HG03060 (cell line): ENCODE measurements around the gene CSTF2.
"Not testable (repeated sequence)": the region's sequence is repeated elsewhere in the genome, so short reads cannot be mapped to it uniquely, and the experiment has no call there.

Source experiments
- ATAC-seq: cut with Tn5 transposase; IDR thresholded peaks from one replicate; pipeline ENCODE4 v1.9.1; 2021; ENCODE audit warnings: low read depth, moderate number of reproducible peaks; ENCODE audit not compliant: unreplicated experiment

Gene CSTF2, protein sequence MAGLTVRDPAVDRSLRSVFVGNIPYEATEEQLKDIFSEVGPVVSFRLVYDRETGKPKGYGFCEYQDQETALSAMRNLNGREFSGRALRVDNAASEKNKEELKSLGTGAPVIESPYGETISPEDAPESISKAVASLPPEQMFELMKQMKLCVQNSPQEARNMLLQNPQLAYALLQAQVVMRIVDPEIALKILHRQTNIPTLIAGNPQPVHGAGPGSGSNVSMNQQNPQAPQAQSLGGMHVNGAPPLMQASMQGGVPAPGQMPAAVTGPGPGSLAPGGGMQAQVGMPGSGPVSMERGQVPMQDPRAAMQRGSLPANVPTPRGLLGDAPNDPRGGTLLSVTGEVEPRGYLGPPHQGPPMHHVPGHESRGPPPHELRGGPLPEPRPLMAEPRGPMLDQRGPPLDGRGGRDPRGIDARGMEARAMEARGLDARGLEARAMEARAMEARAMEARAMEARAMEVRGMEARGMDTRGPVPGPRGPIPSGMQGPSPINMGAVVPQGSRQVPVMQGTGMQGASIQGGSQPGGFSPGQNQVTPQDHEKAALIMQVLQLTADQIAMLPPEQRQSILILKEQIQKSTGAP

DNA sequence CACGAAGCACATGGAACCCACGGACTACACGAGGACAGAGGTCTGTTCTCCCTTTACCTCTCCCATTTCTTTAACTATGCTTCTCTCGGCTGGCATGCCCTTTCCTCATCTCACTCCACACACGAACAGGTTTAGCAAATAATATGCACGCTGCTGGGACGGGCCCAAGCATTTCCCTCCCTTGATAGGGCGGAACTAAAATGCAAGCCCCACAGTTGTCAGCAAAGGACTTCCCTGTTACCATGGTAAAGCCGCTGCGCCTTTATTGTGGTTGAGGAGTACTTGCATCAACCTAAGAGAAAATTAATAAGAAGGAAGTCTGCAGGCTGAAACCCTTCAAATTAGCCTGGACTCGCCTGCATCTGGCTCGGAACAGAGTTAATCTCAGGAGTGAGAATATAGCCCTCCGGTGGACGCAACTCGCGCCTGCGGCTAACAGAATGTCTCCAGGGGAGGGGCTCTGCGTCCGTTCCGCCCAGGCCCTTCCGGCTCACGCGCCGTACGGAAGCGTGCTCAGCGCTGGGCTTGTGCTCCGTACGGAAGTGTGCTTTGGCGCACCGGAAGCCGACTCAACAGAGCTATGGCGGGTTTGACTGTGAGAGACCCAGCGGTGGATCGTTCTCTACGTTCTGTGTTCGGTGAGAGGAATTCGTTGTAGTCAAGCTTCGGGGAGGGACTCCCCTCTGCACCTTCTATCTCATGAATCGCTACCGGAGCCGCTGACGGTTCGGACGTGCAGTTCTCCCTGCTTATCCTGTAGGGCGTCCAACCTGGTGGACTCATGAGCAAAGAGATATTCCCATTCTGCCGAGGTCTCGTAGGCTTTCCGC is at the start of gene CSTF2:
Gene CSTF2 (plus strand): TSS at position 555 of the 830 bp plus-strand sequence. CDS start 26 bp downstream, at position 581.
- peak; percentile 96 for ATAC-seq

DNA sequence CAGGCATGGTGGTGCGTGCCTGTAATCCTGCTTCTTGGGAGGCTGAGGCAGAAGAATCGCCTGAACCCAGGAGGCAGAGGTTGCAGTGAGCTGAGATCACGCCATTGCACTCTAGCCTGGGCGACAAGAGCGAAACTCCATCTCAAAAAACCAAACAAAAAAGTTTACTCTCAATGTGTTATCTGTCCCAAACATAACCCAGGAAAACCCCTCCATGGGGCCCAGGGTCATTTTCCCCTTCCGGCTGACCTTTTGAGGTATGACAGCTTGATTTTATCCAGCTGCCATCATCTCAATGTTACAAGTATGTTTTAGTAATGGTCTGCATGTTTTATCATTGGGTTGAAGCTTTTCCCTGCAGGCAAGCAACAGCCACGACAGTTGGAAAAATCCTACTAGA is 23.8 kb upstream of the CSTF2 start:
- not testable (repeated sequence) for ATAC-seq

DNA sequence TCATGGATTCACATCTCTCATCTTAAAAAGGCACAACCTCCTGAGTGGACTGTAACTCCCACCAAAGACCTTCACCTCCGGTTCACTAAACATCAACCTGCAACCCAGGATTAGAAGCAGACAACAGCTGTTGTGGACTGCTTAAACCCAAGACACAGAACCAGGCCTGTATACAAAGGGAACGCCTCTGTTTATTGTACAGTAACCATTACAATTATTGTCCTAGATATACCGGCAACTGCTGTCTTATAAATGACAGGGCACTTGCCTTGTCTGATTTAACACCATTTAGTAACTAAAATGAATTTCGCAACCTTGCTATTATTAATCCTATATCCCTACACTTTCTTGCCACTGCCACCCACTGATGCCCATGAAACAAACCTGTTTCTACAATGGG is 22.8 kb upstream of the CSTF2 start:
- no peak for ATAC-seq

DNA sequence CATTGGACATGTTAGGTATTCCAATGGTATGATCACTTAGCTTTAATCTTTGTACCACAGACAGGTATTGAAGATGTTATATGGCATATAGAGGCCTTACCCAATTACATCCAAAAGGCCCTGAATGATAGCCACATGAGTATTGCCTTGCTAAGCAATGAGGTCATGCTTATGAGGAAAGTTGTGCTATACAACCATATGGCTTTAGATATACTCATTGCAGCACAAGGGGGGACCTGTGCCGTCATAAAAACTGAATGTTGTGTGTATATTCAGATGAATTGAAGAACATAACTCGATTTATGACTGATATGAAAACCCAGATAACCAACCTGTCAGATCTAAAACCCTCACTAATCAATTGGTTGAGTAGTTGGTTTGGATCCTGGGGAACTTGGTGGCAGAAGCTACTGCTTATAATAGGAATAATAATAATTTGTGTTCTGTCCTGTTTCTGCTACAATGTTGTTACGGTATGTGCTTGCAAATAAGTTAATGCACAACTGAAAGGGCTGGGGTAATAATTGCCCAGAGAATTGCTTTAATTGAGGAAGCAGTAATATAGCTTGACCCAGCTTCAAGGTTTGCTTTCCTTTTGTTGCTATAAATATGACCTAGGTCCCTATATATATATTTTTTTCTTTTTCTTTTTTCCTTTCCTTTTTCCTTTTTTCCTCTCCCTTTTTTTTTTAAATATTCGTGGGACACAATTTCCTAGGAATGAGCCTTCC is 21.5 kb upstream of the CSTF2 start:
- ATAC-seq, result no peak

DNA sequence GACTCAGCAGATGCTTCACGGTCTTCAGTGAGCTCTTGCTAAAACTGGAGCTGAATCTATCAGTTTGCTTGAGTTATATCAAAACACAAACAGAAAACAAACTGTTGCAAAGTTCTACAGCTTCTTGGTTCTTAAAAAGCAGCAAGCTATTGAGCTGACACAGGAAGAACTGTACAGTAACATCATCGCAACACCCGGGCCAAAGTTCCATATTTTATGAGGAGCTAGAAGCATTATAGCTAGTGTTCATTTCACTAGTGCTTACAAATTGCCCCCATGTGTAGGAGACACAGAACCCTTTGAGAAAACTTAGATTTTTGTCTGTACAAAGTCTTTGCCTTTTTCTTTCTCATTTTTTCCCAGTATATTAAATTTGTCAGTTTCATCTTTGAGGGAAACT is 17.3 kb upstream of the CSTF2 start:
- no peak for ATAC-seq

DNA sequence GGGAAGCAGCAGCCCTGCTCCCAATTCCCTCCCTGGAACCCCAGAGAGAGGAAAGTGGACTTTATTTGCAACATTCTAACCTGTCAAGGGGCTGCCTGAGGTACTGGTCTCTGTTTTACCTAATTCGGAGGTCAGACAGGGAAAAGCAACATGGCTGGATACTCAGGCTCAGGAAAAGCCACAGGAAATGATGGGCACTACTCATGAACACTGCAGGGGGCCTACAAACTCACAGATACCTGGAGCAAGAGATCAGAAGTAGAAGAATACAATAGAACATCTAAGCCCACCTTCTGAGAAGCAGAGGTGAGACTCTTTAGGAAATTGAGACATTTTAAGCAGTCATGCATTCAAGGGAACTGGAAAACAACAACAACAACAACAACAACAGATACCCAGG is 15.4 kb upstream of the CSTF2 start:
- ATAC-seq, result no peak

DNA sequence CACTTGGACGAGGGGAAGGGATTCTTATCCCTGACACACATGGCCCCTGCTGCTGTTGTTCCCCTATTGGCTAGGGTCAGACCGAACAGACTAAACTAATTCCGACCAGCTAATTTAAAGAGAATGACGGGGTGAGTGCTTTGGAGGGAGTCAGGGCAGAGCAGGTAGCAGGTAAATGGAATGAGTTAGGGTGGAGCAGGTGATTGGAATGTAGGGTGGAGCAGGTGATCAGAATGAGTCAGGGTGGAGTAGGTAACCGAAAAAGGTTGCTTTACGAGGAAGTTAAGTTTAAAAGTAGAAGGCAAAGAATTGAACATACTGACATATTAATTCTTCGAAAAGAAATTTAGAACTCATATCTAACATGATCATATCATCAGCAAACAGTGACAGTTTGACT is 11.9 kb upstream of the CSTF2 start:
- not testable (repeated sequence) for ATAC-seq

DNA sequence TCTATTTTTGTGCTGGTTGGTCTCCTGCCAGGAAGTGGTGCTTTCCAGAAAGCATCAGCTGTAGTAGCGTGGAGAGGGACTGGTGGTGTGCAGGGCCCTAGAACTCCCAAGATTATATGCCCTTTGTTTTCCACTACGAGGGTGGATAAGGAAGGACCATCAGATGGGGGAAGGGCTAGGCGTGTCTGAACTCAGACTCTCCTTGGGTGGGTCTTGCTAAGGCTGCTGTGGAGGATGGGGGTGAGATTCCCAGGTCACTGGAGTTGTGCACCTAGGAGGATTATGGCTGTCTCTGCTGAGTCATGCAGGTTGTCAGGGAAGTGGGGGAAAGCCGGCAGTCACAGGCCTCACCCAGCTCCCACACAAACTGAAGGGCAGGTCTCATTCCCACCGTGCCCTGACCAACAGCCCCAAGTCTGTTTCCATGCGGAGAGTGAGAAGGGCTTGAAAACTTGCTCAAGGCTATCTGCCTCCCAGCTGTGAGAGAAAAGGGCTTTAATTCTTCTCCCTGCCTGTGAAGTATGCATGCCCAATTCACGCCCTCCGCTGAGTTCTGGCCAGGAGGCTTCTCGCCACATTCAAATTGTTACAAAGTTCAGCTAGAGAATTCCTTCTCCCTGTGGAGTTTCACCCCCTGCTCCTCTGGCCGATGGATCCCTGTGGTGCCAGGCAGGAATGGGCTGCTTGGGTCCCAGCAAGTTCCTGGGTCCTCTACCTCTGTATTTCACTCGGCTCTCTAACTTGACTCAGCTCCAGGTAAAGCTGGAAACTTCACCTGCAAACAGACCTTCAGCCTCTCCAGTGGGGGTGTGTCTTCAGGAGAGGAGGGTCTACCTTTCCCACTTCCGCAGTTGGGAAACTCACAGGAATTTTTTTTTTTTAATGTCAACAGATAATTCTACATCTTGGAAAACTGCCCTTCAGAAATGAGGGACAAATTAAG is 7.7 kb upstream of the CSTF2 start:
- ATAC-seq, result no peak

DNA sequence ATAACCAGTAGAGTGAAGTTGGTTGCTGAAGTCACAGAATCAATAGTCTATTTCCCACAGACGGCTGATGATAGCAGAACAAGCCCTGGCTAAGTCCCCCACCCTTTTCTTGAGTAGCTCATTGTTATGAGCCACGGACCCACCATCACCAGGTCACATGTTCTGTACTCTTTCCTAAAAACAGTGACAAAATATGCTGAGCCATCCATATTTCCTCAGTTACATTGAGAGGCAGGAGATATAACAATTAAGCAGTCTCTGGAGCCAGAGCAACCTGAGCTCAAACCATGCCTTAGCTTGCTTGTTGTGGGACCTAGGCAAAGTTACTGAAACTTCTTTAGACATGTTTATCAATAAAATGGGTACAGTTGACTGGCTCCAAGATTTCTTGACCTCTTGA is 2.9 kb upstream of the CSTF2 start:
- ATAC-seq, result no peak

DNA sequence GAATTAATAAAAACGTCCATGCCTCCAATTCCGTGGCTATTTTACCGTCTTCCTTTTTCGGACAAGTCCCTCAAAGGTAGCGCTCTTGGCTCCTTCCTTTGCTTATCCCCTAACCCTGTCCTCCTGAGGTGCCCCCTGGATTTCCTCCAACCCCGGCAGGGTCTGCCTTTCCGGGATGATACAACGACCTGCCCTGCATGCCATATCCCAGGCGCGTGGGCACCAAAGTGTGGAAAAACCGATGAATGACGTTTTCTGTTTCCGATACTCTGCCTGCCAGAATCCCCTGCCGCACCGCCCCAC is 706 bp upstream of the CSTF2 start:
- ATAC-seq, result no peak

DNA sequence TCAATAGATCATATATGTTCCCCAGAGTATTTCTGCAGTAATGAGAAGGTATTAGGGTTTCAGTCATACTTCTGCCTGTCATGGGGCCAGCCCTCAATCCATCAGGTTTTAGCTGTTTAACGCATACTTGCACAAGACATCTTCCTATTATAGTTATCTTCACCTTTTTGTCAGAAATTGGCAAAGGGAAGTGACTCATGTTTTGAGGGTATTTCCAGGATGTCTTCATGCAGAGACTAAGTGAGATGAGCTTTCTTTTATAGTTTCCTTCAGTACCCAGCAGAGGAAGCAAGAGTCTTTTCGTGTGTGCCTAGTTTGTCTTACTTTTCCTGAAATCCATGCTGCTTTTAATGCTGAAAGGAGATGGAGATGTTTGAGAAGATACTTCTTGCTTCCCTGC is 9.5 kb downstream of the CSTF2 start:
- ATAC-seq, result peak; percentile 74

DNA sequence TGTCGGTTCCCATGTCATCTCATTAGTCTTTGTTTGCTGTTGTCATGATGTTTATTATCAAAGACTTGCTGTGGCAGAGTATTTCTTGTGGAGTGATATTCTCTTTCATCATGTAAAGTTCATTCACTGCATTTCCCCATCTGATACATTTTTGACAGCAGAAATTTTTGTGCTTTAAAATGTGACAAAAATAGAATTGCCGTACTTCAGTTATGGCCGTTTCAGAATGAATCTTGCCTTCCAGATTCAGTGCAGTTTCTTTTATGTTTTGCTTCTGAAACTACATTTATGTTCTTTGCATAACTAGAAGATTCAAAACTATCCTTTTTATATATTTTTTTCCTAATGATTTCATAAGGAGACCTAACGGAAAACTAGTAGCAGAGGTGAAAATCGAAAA is 10.0 kb downstream of the CSTF2 start:
- ATAC-seq, result no peak

DNA sequence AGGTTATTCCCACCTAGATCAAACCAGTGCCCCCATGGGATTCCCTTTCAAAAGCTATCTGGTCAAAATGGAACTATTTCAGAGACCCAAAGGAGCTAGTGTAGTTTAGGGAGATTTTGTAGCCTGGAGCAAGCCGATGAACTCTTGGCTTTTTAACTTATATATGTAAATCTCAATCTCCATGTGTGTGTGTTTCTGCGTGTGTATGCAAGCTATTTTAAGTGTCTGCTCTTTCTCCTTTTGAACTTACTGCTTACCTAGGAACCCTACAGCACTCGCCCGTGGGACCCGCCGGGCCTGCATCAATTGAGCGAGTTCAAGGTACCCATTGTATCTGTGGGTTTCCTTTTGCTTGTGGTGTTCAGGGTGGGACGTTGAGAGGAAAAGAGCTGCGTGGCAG is 10.4 kb downstream of the CSTF2 start:
- ATAC-seq, result no peak

DNA sequence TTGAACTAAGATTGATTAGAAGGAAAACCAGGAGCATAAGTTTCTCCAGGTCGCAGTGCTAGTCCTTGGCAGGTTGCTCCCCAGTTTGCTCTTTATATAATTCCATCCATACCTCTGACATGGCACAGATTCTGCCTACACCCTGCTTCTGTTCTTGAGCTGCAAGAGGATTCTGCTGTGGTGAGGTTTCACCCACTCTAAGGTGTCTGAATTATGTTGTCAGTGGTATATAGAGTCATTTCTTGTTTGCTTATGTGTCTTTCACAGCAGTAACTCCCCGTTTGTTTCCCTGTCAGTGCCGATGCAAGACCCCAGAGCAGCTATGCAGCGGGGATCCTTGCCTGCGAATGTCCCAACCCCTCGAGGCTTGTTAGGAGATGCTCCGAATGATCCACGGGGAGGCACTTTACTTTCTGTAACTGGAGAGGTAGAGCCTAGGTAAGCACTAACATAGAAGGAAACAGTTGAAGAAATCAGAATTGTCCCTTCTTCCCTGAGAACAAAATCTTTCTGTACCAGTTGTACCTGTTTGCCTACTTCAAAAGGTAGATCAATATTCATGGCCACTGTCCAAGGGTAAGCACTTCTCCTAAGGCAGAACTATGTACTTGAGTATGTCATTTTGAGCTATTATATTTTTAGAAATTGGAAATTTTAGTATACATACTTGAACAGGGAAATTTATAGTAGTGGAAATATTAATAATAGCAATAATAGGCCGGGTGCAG is 11.2 kb downstream of the CSTF2 start:
- no peak for ATAC-seq

DNA sequence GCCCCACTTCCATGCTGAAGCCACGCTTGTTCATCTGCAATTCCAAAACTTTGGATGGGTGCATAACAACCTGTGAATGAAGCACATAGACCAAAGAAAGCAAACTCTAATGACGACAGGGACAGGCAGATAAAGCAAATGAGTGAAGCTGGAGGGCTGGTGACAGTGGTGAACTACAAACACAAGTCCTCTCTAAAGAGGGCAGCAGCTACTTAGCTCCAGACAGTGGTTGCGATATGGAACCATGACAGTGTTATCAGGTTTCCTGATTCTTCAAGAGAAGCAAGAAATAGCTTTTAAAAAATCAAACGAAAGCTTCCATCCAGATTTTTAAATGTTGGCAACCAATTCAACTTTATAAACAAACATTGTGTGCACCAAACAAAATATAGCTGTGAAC is 30.1 kb downstream of the CSTF2 start:
- ATAC-seq, result no peak

DNA sequence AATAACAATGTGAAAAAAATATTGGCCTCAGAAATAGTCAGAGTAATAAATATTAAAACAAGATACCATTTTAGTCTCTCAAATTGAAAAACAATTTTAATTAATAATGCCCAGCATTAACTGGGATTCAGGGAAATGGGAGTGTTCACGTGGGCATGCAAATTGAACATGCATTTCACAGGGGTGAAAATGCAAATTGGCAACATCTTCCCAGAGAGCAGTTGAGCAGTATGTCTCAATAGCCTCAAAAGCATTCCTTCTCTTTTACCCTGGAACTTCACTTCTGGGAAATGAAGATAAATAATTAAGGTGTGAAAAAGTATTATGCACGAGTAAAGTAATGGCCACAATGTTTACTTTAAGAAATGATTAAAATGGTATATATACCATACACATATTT is 32.6 kb downstream of the CSTF2 start:
- no peak for ATAC-seq

DNA sequence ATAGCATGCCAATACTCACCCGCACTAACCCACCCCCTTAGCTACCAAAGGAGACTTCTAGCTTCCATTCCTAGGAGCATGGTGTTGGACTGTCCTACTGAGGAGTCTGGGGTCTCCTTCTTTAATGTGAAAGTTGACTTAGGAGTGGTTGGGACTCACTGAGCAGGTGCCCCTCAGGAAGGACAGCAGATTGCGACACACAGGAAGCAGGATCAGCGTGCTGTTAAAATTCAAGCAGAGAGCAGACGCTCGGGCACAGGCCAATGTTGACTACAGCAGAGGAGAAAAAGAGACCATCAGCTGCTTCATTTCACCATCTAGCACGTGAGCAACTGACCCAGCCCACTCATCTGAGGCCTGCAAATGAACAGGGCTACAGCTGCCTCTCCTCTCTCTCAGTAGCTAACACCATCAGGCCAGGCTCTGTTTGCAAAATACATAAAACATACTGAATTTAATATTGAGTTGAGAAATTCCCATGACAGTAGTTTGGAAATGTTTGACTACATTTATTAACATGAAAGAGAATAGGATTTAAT is 43.2 kb downstream of the CSTF2 start:
- ATAC-seq, result no peak

DNA sequence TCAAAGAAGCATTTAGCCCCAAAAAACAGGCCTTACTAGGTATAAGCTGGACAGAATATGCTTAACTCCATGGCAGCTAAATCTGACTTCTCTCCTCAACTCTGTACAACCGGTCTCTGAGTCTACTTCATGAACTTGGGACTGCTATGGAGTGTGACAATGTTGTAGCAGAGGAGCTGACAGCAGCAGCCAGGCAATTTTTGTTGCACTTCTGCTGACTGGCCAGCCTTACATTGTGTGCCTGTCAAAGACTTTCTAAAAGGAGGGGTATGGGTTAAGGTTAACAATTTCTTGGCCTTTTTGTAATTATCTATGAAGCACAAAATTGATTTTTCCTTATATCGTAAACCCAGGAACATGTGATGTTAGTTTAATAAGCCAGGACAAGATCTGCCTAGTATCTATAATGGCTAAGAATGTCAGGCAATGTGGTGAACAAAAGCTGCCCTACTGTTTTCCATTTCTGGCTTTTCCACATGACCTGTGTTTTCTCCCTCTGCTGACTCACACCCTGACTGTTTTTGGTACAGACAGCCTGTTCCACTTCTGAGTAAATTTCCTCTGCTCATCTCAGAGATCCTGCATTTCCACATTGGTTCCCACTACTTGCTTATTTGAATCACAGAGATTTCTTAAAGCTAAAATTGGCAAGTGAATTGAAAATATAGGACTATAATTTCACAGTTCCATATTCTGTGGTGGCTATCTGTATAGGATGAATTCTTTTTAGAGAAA is 44.6 kb downstream of the CSTF2 start:
- ATAC-seq, result no peak
